Endothelial cell of umbilical vein (primary cell): ENCODE data around the gene PKN3. TPM values are rescaled to one million over a fixed set of nuclear protein-coding genes. Genes with fewer than 3 reads are reported as not detected.

Experiments used
- BruUV-seq: library from RNA; stranded (reverse); fragments of 400-500 nt; replicated peaks from 2 replicates; lab custom pipeline; 2021; lab: Mats Ljungman, UMichigan
- CTCF ChIA-PET: fragments of 300-600, 350-600 bp; sonication (Branson Sonifier 250); formaldehyde crosslinking; loops from one replicate; lab custom pipeline; 2021; ENCODE audit warnings: antibody characterized with exemption, inconsistent platforms; lab: Charles Lee
- POLR2A ChIA-PET: fragments of 300-600, 350-600 bp; sonication (Branson Sonifier 250); formaldehyde crosslinking; loops from one replicate; lab custom pipeline; 2021; ENCODE audit warnings: antibody characterized with exemption, inconsistent platforms; lab: Charles Lee
- DNase-seq: peaks from one replicate; pipeline ENCODE4 v3.0.0-alpha.2; 2011; ENCODE audit warnings: low read depth, low spot score
- FAIRE-seq: peaks from 2 replicates; lab custom pipeline; 2011; peaks lifted over from hg19 to GRCh38; lab: Jason Lieb, UNC
- H2AFZ ChIP-seq: 2 replicates; pipeline ENCODE4 v1.6.0; 2012; ENCODE audit warnings: low read depth, low read length, control low read depth, inconsistent platforms
- H3K27ac ChIP-seq: 2 replicates; pipeline ENCODE4 v1.5.1; 2011; ENCODE audit warnings: low read depth, mild to moderate bottlenecking, control low read depth, low read length, moderate library complexity; ENCODE audit not compliant: insufficient read depth
- H3K27me3 ChIP-seq, 2 experiments: 2 replicates each; pipeline versions ENCODE4 v1.6.0 to v1.6.1; 2011; ENCODE audit warnings: low read length in 2 of 2, mixed read lengths in 1 of 2; ENCODE audit not compliant: control insufficient read depth in 2 of 2, insufficient read depth in 2 of 2
- H3K36me3 ChIP-seq, 2 experiments: 2 replicates in 1 of 2; 3 replicates in 1 of 2; pipeline ENCODE4 v1.5.1; 2011; ENCODE audit warnings: low read length in 2 of 2, mild to moderate bottlenecking in 1 of 2, moderate library complexity in 1 of 2; ENCODE audit not compliant: control insufficient read depth in 2 of 2, insufficient read depth in 2 of 2; ENCODE audit errors: extremely low read depth in 1 of 2
- H3K4me1 ChIP-seq: 3 replicates; pipeline ENCODE4 v1.5.1; 2011; ENCODE audit warnings: mild to moderate bottlenecking, low read length; ENCODE audit not compliant: control insufficient read depth, insufficient read depth; ENCODE audit errors: extremely low read depth
- H3K4me2 ChIP-seq: 2 replicates; pipeline ENCODE4 v1.6.1; 2011; ENCODE audit warnings: low read length, control low read depth, mixed read lengths; ENCODE audit not compliant: insufficient read depth
- H3K4me3 ChIP-seq, 3 experiments: fragments of 200-600 bp in 1 of 3; sonication (generic), shearing (Covaris generic) in 1 of 3; replicated peaks in 1 of 3; 2 replicates each; pipeline ENCODE4 v1.5.1; 2011 to 2016; ENCODE audit warnings: control low read depth in 3 of 3, low read length in 3 of 3, mild to moderate bottlenecking in 2 of 3, inconsistent platforms in 1 of 3, low read depth in 1 of 3, moderate library complexity in 1 of 3; ENCODE audit not compliant: insufficient read depth in 1 of 3
- H3K79me2 ChIP-seq: 2 replicates; pipeline ENCODE4 v1.6.0; 2012; ENCODE audit warnings: low read length, inconsistent platforms; ENCODE audit not compliant: control insufficient read depth, insufficient read depth
- H3K9ac ChIP-seq: replicated peaks from 2 replicates; pipeline ENCODE3; 2011; ENCODE audit warnings: low read length, control low read depth; ENCODE audit not compliant: insufficient read depth; ENCODE audit errors: extremely low read depth
- H3K9me1 ChIP-seq: replicated peaks from 3 replicates; pipeline ENCODE4 v1.6.0; 2011; ENCODE audit warnings: mild to moderate bottlenecking, low read length; ENCODE audit not compliant: control insufficient read depth, insufficient read depth; ENCODE audit errors: extremely low read depth
- H3K9me3 ChIP-seq: replicated peaks from 2 replicates; pipeline ENCODE4 v1.5.1; 2012; ENCODE audit warnings: low read length, inconsistent platforms; ENCODE audit not compliant: control insufficient read depth, insufficient read depth
- H4K20me1 ChIP-seq: replicated peaks from 2 replicates; pipeline ENCODE3; 2011; ENCODE audit warnings: mild to moderate bottlenecking, low read length; ENCODE audit not compliant: control insufficient read depth, insufficient read depth; ENCODE audit errors: extremely low read depth
- POLR2A ChIP-seq: IDR thresholded peaks from 2 replicates; pipeline ENCODE4 v1.6.1; 2012; ENCODE audit warnings: low read depth, mild to moderate bottlenecking, control low read depth, low read length
- POLR2AphosphoS5 ChIP-seq: IDR thresholded peaks from 2 replicates; pipeline ENCODE4 v1.6.1; 2012; ENCODE audit warnings: low read depth, mild to moderate bottlenecking, control low read depth, low read length, moderate library complexity; ENCODE audit not compliant: insufficient read depth
- dilution Hi-C: fragments of 300-500 bp; cut with MboI; formaldehyde crosslinking; loops from one replicate; pipeline ENCODE4 v1.15.0; 2019; ENCODE audit warnings: low sequenced_read_pairs; ENCODE audit not compliant: extremely low pct_ligation_motif_present
- intact Hi-C: fragments of 100-400 bp; cut with micrococcal nuclease; formaldehyde crosslinking; loops from one replicate; pipeline ENCODE4 v1.10.0; 2022
- polyA plus RNA-seq, 4 experiments: library from polyadenylated mRNA; depleted of rRNA in 3 of 4; stranded (reverse) in 3 of 4; unstranded in 1 of 4; fragments of >200 nt; gene quantifications; 2 replicates each; pipeline versions ENCODE4 v1.2.1 to v1.2.3, GENCODE V29; 2011 to 2012; ENCODE audit warnings: missing spikeins in 1 of 4
- total RNA-seq: library from RNA; stranded (reverse); gene quantifications from 2 replicates; pipeline ENCODE4 v1.2.3, GENCODE V29; 2021
- TF ChIP-seq, protein P1 (sequence below): IDR thresholded peaks from 2 replicates; pipeline ENCODE4 v1.6.1; 2011; ENCODE audit not compliant: insufficient read depth, insufficient read length

Gene PKN3
- total and polyA plus RNA-seq, 2 donors (not counting 3 experiments of a cell fraction or from before 2014, with no cell fraction given): 29.5 to 40.4 TPM

GRCh38 chr9:128687453-128687852 is 14.8 kb upstream of the PKN3 start:
- Histone ChIP-seq H3K9me3 (no peaks in the 10 kb centered on the region), H3K79me2 (peaks cover 39% of the 10 kb centered on the region), H3K4me1 (peaks cover 21% of the 10 kb centered on the region), H4K20me1 (peaks cover 5% of the 10 kb centered on the region), H3K27ac (no peak overlapping the region), H2AFZ (no peak overlapping the region), H3K9ac (no peak overlapping the region), H3K4me3 (no peak overlapping the region), H3K36me3 (peaks cover 4% of the 10 kb centered on the region in 2 experiments), H3K9me1 (no peaks in the 10 kb centered on the region), H3K27me3 (no peaks in the 10 kb centered on the region), H3K4me2 (no peak overlapping the region)
- ChIA-PET POLR2A (no interaction called here), CTCF (no interaction called here)
- dilution Hi-C loops: no loop called here
- intact Hi-C loops: loop anchor here (5.0 kb wide), 1 partner anchor 135 kb away; the partner anchor contains the start of gene SPTAN1
- no TSS peak for BruUV-seq
- DNase-seq: no peak
- FAIRE-seq: no peak
- no peak for TF ChIP-seq POLR2A
- TF ChIP-seq, protein P1, sequence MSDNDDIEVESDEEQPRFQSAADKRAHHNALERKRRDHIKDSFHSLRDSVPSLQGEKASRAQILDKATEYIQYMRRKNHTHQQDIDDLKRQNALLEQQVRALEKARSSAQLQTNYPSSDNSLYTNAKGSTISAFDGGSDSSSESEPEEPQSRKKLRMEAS: no peak

DNA sequence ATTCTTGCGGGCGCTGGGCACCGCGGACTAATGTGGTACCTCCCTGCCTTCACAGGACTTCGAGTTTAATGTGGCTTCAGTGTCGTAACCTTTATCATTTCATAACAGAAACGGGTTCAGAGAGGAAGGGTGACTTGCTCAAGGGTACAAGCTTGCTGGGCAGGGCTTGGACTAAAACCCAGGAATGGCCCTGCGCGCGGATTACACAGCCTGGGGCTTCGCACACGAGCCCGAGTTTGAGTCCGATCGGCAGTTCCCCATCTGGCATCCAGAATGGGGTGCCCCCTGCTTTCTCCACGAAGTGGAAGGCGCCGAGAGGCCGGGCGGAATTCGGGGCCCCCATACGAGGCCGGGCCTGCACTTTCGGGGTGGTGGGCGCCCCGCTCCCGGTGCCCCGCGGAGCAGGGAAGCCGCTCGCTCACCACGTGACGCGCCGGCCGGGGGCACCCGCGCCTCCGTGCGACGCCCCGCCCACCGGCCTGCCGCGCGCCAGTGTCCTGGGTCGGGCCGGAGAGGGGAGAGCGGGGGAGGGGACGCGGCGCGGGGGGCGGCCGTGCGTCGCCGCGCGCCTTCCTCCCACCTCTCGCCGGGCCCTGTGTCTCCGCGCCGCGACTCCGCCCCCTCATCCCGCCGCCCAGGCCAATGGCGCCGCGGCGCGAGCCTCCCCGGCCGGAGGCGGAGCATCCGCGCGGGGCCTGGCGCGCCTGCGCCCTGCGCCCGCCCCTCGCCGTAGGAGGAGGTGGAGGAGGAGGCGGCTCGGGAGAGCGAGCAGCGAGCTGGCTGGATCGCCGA is 13.6 kb upstream of the PKN3 start, which contains the start of gene SET:
Gene SET, plus strand, starts transcription at position 722 of the 792 bp plus-strand sequence. CDS start 361 bp downstream, outside the sequence.
- H3K27me3 ChIP-seq: no peaks in the 10 kb centered on the region
- H3K4me1 ChIP-seq: peaks cover 18% of the 10 kb centered on the region
- H3K4me2 ChIP-seq: peak within 1 kb of the TSS; percentile 1
- dilution Hi-C loops: no loop called here
- H3K9ac ChIP-seq: peak within 1 kb of the TSS; percentile 81
- ChIA-PET POLR2A (interaction anchor here (0.9 kb wide), 1 partner anchor 136 kb away, joined by 3 read pairs; the partner anchor contains the start of gene SPTAN1), CTCF (interaction anchor here (1.8 to 2.0 kb wide), 2 partner anchors 11 to 14 kb away, joined by 6 to 8 read pairs; partner anchors contain the start of gene PKN3)
- H3K79me2 ChIP-seq: peaks cover 52% of the 10 kb centered on the region
- TF ChIP-seq, protein P1: no peak
- TF ChIP-seq POLR2AphosphoS5: peak; percentile 93
- DNase-seq (peak; percentile 94), FAIRE-seq (peak; percentile 72)
- H2AFZ ChIP-seq: peak within 1 kb of the TSS; percentile 5
- intact Hi-C loops: loop anchor here (1.0 to 5.0 kb wide), 5 partner anchors 14 to 136 kb away; partner anchors contain the start of genes DYNC2I2, PKN3, SPTAN1 and ZDHHC12
- H3K9me1 ChIP-seq: no peaks in the 10 kb centered on the region
- H3K36me3 ChIP-seq: peaks cover 12 to 13% of the 10 kb centered on the region in 2 experiments
- peak within 1 kb of the TSS; percentile 61 for H3K27ac ChIP-seq
- peak within 1 kb of the TSS; percentile 50 to 79 (median 78) for H3K4me3 ChIP-seq
- BruUV-seq: TSS peak; percentile 25
- peaks cover 5% of the 10 kb centered on the region for H4K20me1 ChIP-seq
- H3K9me3 ChIP-seq: no peaks in the 10 kb centered on the region
